NCI-H345 treated with DMSO at 0.1 percent for 48 hours (cell line): Measurements from ENCODE around the gene DHX32.

Source experiments
- DNase-seq: peaks from one replicate; lab custom pipeline; 2025; ENCODE audit not compliant: unreplicated experiment; lab: John Stamatoyannopoulos, UW

DHX32 gene

GRCh38 chr10:125850766-125851731 is 30.0 kb downstream of the DHX32 start:
- DNase-seq, result no peak

GRCh38 chr10:125849448-125849847 is 31.6 kb downstream of the DHX32 start:
- no peak for DNase-seq

- no peak for DNase-seq
Observed at GRCh38 chr10:125848857-125849256, 32.2 kb downstream of the DHX32 start.

GRCh38 chr10:125848371-125848770 is 32.7 kb downstream of the DHX32 start:
- no peak for DNase-seq

GRCh38 chr10:125846894-125847293 is 34.2 kb downstream of the DHX32 start:
- DNase-seq, result no peak

- DNase-seq, result no peak
Observed at GRCh38 chr10:125845617-125846016, 35.5 kb downstream of the DHX32 start.

GRCh38 chr10:125844751-125845221 is 36.3 kb downstream of the DHX32 start:
- no peak for DNase-seq

GRCh38 chr10:125843603-125844329 is 37.3 kb downstream of the DHX32 start:
- DNase-seq, result no peak

- no peak for DNase-seq
Observed at GRCh38 chr10:125840955-125841354, 40.1 kb downstream of the DHX32 start.

GRCh38 chr10:125840406-125840805 is 40.7 kb downstream of the DHX32 start:
- no peak for DNase-seq

- DNase-seq, result no peak
Observed at GRCh38 chr10:125838802-125839575, 42.1 kb downstream of the DHX32 start.

GRCh38 chr10:125836746-125837145 is 44.3 kb downstream of the DHX32 start:
- DNase-seq, result no peak

GRCh38 chr10:125828311-125828710 is 52.8 kb downstream of the DHX32 start:
- no peak for DNase-seq

GRCh38 chr10:125827133-125827532 is 54.0 kb downstream of the DHX32 start:
- DNase-seq, result no peak

GRCh38 chr10:125824736-125825135 is 56.4 kb downstream of the DHX32 start:
- no peak for DNase-seq

- DNase-seq, result no peak
Observed at GRCh38 chr10:125823663-125824251, 57.3 kb downstream of the DHX32 start.

GRCh38 chr10:125822878-125823662 is 58.0 kb downstream of the DHX32 start, which contains the start of the genes BCCIP and UROS:
Gene BCCIP (plus strand): TSS chr10:125823546. CDS start chr10:125823558, 12 bp downstream.
Gene UROS (minus strand): TSS chr10:125823258. CDS start chr10:125816499, 6,759 bp downstream.
- DNase-seq, result peak; percentile 73

- DNase-seq, result no peak
Observed at GRCh38 chr10:125820701-125821100, 60.4 kb downstream of the DHX32 start.

- no peak for DNase-seq
Observed at GRCh38 chr10:125817337-125817946, 63.6 kb downstream of the DHX32 start.
